Aorta (tissue), 5 donors: ENCODE measurements around the gene ME1. TPM values are rescaled to one million over a fixed set of nuclear protein-coding genes. Genes with fewer than 3 reads are reported as not detected.
"Not testable (repeated sequence)": the region's sequence is repeated elsewhere in the genome, so short reads cannot be mapped to it uniquely, and the experiment has no call there.

Experiments
- ATAC-seq: fragments of 200-7000 bp; cut with Tn5 transposase; one replicate; pipeline ENCODE4 v1.9.1; 2022; ENCODE audit warnings: moderate library complexity; ENCODE audit not compliant: low FRiP score
- DNase-seq, 2 donors: peaks; one replicate each; pipeline ENCODE4 v3.0.0-alpha.2; 2020
- H3K27ac ChIP-seq, 2 donors: one replicate each; pipeline ENCODE4 v1.5.1; 2013; ENCODE audit warnings: low read length in 2 of 2, mild to moderate bottlenecking in 2 of 2, moderate library complexity in 2 of 2, control low read depth in 1 of 2, inconsistent platforms in 1 of 2, low read depth in 1 of 2
- H3K27me3 ChIP-seq, 2 donors: one replicate each; pipeline ENCODE4 v1.6.1; 2013; ENCODE audit warnings: control low read depth in 1 of 2, low read length in 1 of 2, mild to moderate bottlenecking in 1 of 2, moderate library complexity in 1 of 2; ENCODE audit not compliant: insufficient read depth in 2 of 2, control insufficient read depth in 1 of 2
- H3K36me3 ChIP-seq, 2 donors: one replicate each; pipeline ENCODE4 v1.6.1; 2013; ENCODE audit warnings: control low read depth in 1 of 2, low read length in 1 of 2, mild to moderate bottlenecking in 1 of 2; ENCODE audit not compliant: insufficient read depth in 2 of 2, control insufficient read depth in 1 of 2
- H3K4me1 ChIP-seq, 2 donors: one replicate each; pipeline ENCODE4 v1.6.1; 2013; ENCODE audit warnings: low read length in 2 of 2, control low read depth in 1 of 2, mild to moderate bottlenecking in 1 of 2, moderate library complexity in 1 of 2; ENCODE audit not compliant: insufficient read depth in 2 of 2, control insufficient read depth in 1 of 2
- H3K4me3 ChIP-seq, 2 donors: one replicate each; pipeline ENCODE4 v1.5.1; 2013; ENCODE audit warnings: low read length in 2 of 2, control low read depth in 1 of 2, mild to moderate bottlenecking in 1 of 2
- H3K9me3 ChIP-seq: one replicate; pipeline ENCODE4 v1.6.1; 2013; ENCODE audit warnings: mild to moderate bottlenecking, low read length; ENCODE audit not compliant: control insufficient read depth
- whole genome bisulfite sequencing, 2 donors: extraction: QIAGEN DNeasy Blood & Tissue Kit; methylation state at CpG; one replicate each; pipeline ENCODE4 v1.1.7; 2013; 5-methylcytosine and 5-hydroxymethylcytosine counted together
- intact Hi-C, 2 donors: fragments of 100-400 bp; cut with DNase I; formaldehyde crosslinking; loops; one replicate each; pipeline versions ENCODE4 v1.14.2 to v1.15.0; 2022
- polyA plus RNA-seq, 2 donors: library from polyadenylated mRNA; stranded (reverse); fragments of 200-250 nt; gene quantifications; one replicate each; pipeline ENCODE4 v1.2.3, GENCODE V29; 2013
- total RNA-seq, 2 donors: library from RNA; stranded (reverse); fragmentation: NEBNext Ultra II Directional; extraction: Animal tissue kit (Norgen Biotek cat#: 25700); gene quantifications; one replicate each; pipeline ENCODE4 v1.2.1, GENCODE V29; 2021
- donor health status: healthy with polysubstance abuse.
- donor health status: Bipolar disorder and iron deficiency.
- donor health status: DM: no; HTN: no; CAD: no.
- donor health status: DM: no; HTN: no; CAD: no.
- donor health status: DM: yes; HTN: yes; CAD: no.

The ME1 gene
- total and polyA plus RNA-seq, 4 donors = 10.9 to 21.0 (median 16.5) TPM

DNA sequence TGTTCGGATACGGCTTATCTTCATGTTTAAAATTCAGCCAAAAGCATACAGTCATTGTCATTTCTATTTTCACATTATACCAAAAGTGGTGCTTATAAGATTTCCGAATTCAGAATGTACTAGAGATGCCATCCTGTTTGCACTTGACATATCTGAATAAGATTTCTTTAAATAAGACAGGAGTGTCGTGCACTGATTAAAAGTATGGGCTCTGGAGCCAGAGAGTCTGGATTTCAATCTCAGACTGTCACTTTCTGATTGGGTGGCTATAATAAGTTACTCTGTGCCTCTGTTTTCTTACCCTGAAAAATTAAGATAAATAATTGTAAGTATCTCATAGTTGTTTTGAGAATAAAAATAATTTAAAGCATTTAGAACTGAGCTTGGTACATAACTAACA, 144.9 kb downstream of the ME1 start:
- no peaks in the 10 kb centered on the region for H3K9me3 ChIP-seq
- DNase-seq (no peak), ATAC-seq (no peak)
- 4 to 8% methylated on average over 4 of the region's 4 CpGs for WGBS, 2 donors
- intact Hi-C loops = no loop called here
- no peaks in the 10 kb centered on the region for H3K27me3 ChIP-seq
- H3K36me3 ChIP-seq = no peaks in the 10 kb centered on the region
- no peaks in the 10 kb centered on the region for H3K4me1 ChIP-seq
- peak overlapping the region; percentile 14 to 18 for H3K4me3 ChIP-seq
- no peak overlapping the region for H3K27ac ChIP-seq

DNA sequence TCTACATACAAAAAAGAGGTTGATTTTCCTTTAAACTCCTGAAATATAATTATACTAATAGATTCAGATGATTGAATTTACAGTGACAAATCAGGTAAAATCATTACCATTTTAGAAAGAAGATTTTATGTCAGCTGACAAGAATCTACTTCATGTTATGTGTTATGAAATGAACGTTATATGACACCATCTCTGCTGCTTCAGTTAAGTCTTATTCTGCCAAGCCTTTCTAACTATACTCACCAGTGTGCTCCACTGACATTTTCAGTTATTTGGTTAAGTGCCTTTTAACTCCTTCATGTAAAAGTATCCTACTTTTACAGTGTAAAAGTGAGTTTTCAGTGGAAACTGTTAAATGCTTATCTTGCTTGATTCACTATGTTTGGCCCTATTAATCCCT, 157.3 kb downstream of the ME1 start:
- Histone ChIP-seq H3K36me3 (no peaks in the 10 kb centered on the region), H3K4me3 (no peak overlapping the region), H3K27ac (no peak overlapping the region), H3K9me3 (no peaks in the 10 kb centered on the region), H3K4me1 (peaks cover 0 to 1% of the 10 kb centered on the region in 2 donors), H3K27me3 (no peaks in the 10 kb centered on the region)
- WGBS, 2 donors = 2 to 11% methylated on average over 1 of the region's 1 CpG
- ATAC-seq (no peak), DNase-seq (no peak)
- intact Hi-C loops = no loop called here

DNA sequence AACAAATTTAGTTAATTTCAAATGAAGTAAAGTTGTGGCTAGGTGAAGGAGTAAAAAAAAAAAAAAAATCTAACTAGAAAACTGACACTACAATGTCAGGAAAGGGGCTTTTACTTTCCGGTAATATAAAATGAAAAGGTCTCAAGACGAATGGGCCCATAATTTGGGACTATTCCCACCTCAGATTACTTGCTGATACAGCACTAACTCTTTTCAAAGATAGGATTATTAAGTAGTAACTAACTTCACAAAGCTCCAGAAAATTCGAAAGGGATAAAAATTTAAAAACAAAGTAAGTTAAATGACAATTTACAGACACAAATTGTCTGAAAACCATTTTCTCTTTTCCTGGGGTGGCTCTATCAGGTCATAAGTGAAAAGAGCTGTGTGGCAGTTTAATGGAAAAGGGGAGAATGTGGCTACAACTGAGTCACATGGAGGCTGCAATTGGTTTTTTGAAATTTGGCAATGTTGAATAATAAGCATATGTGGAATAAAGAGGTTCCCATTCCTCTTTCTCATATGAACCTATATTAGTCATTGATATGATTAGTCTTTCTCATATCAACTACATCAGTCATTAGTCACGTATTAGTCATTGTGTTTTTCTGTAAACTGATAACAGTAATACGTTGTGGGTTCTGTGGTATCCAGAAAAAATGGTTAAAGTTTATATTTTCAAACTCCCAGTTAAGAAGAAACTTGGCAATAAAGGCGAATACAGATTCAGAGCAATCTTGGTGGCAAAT, 159.7 kb downstream of the ME1 start:
- ATAC-seq = no peak

DNA sequence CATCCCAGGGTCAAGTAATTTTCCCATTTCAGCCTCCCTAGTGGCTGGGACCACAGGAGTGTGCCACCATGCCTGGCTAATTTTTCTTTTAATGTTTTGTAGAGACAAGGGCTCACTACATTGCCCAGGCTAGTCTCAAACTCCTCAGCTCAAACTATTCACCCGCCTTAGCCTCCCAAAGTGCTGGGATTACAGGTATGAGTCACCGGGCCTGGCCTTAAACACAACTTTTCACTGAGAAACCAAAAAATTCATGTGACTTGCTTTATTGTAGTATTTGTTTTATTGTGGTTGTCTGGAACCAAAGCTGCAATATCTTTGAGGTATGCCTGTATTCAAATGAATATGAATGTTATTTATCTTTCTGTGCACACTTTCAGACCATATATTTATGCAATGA, 165.5 kb downstream of the ME1 start:
- 60 to 71% methylated on average over 2 of the region's 2 CpGs for WGBS, 2 donors
- Histone ChIP-seq H3K9me3 (no peaks in the 10 kb centered on the region), H3K36me3 (peaks cover 0 to 2% of the 10 kb centered on the region in 2 donors), H3K4me1 (no peaks in the 10 kb centered on the region), H3K4me3 (no peak overlapping the region), H3K27me3 (no peaks in the 10 kb centered on the region), H3K27ac (no peak overlapping the region)
- no peak for DNase-seq
- intact Hi-C loops = no loop called here
- no peak for ATAC-seq

More for the DNA sequence above, 159.7 kb downstream of the ME1 start:
- H3K27me3 ChIP-seq = no peaks in the 10 kb centered on the region
- no peak for DNase-seq
- intact Hi-C loops = no loop called here
- no peaks in the 10 kb centered on the region for H3K36me3 ChIP-seq
- 38 to 46% methylated on average over 6 of the region's 6 CpGs for WGBS, 2 donors
- H3K27ac ChIP-seq = no peak overlapping the region
- H3K9me3 ChIP-seq = no peaks in the 10 kb centered on the region
- H3K4me1 ChIP-seq = no peaks in the 10 kb centered on the region
- no peak overlapping the region for H3K4me3 ChIP-seq

DNA sequence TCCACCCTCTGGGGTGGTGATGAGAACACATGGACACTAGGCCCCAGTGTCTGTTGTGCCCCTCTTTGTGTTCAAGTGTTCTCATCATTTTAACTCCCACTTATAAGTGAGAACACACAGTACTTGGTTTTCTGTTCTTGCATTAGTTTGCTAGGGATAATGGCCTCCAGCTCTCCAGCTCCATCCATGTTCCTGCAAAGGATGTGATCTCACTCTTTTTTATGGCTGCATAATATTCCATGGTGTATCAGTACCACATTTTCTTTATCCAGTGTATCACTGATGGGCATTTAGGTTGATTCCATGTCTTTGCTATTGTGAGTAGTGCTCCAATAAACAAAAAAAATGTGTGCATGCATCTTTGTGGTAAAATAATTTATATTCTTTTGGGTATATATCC, 170.3 kb downstream of the ME1 start:
- no peak overlapping the region for H3K27ac ChIP-seq
- peaks cover 0 to 2% of the 10 kb centered on the region in 2 donors for H3K36me3 ChIP-seq
- no peaks in the 10 kb centered on the region for H3K4me1 ChIP-seq
- no peak overlapping the region for H3K4me3 ChIP-seq
- no peak for ATAC-seq
- H3K9me3 ChIP-seq = no peaks in the 10 kb centered on the region
- DNase-seq = no peak
- no peaks in the 10 kb centered on the region for H3K27me3 ChIP-seq
- intact Hi-C loops = no loop called here

DNA sequence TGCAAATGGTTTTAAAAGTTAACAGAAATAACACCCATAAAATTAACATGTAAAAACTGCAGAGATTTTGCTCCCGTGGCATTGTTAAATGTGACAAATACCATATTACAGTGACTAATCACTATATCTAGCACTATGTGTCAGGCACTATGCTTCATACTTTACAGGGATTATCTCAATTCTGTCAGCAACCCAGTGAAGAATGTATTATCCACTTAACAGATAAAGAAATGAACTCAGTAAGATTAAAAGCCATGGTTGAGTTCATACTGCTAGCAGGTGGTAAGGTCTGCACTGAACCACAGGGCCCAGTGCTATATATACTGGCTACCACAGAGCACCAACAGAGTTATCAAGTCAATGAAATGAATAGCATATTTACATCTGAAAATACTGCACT, 172.3 kb downstream of the ME1 start:
- intact Hi-C loops = no loop called here
- no peak for ATAC-seq
- 34 to 35% methylated on average over 1 of the region's 1 CpG for WGBS, 2 donors
- no peaks in the 10 kb centered on the region for H3K4me1 ChIP-seq
- DNase-seq = no peak
- H3K9me3 ChIP-seq = no peaks in the 10 kb centered on the region
- no peaks in the 10 kb centered on the region for H3K27me3 ChIP-seq
- H3K36me3 ChIP-seq = peaks cover 0 to 2% of the 10 kb centered on the region in 2 donors
- H3K4me3 ChIP-seq = no peak overlapping the region
- H3K27ac ChIP-seq = no peak overlapping the region

DNA sequence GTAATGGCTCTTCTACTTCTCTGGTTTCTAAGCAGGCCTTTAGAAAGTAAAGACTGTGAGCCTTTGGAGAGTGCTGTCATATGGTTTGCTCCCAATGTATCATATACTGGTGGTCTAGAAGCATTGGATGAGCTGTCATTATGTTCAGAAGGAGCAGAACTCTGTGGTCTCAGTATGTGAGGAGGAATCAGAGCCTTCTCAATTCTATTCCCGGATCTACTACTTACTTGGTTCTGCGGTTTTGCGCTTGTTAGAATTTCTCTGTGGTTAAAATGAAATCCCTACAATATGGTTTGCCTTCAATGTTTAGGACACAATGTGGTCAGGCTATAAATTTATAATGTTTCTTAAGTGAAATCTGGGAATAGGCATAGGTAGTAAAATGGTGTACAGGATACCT, 173.1 kb downstream of the ME1 start:
- Histone ChIP-seq H3K4me3 (no peak overlapping the region), H3K9me3 (no peaks in the 10 kb centered on the region), H3K36me3 (peaks cover 0 to 2% of the 10 kb centered on the region in 2 donors), H3K4me1 (no peaks in the 10 kb centered on the region), H3K27me3 (no peaks in the 10 kb centered on the region), H3K27ac (no peak overlapping the region)
- 96 to 98% methylated on average over 3 of the region's 3 CpGs for WGBS, 2 donors
- no peak for ATAC-seq
- DNase-seq = no peak
- intact Hi-C loops = no loop called here

DNA sequence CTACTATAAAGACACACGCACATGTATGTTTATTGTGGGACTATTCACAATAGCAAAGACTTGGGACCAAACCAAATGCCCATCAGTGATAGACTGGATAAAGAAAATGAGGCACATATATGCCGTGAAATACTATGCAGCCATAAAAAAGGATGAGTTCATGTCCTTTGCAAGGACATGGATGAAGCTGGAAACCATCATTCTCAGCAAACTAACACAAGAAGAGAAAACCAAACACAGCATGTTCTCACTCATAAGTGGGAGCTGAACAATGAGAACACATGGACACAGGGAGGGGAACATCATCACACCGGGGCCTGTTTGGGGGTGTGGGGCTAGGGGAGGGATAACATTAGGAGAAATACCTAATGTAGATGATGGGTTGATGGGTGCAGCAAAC, 174.1 kb downstream of the ME1 start:
- intact Hi-C loops, H3K27ac ChIP-seq, H3K4me3 ChIP-seq, H3K4me1 ChIP-seq, H3K36me3 ChIP-seq, DNase-seq, ATAC-seq, H3K27me3 ChIP-seq, H3K9me3 ChIP-seq: not testable (repeated sequence)
- WGBS, 2 donors = 98 to 99% methylated on average over 3 of the region's 3 CpGs

DNA sequence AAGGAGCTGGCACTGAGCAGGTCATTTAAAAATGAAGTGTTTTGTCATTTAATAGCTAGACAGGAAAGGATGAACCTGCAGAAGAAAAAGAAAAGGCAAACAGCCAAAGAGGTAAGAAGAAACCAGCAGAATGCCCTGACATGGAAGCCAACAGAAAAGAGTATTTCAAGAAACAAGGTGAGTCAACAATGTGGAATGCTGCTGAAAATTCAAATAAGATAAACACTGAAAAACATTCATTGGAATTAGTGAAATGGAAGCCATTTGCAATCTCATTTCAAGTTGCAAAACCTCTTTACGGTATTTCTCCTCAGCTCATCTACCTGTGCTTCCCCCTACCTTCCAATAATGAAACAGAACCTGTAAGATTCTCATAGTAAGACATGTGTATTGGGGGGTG, 178.1 kb downstream of the ME1 start:
- Histone ChIP-seq H3K36me3 (no peaks in the 10 kb centered on the region), H3K4me1 (peaks cover 0 to 2% of the 10 kb centered on the region in 2 donors), H3K4me3 (no peak overlapping the region), H3K9me3 (no peaks in the 10 kb centered on the region), H3K27ac (no peak overlapping the region), H3K27me3 (no peaks in the 10 kb centered on the region)
- intact Hi-C loops = no loop called here
- DNase-seq (no peak), ATAC-seq (no peak)
- 84 to 89% methylated on average over 1 of the region's 1 CpG for WGBS, 2 donors
